Neural progenitor cell (in vitro differentiated cells): ENCODE data around the gene PRG3. TPM values are rescaled to one million over a fixed set of nuclear protein-coding genes. Genes with fewer than 3 reads are reported as not detected.

Experiments used
- DNase-seq: peaks from one replicate; pipeline ENCODE4 v3.0.0-alpha.2; 2016; ENCODE audit warnings: low spot score
- H2AFZ ChIP-seq: fragments of 200-600 bp; sonication (generic); replicated peaks from 2 replicates; pipeline ENCODE4 v1.6.1; 2016; ENCODE audit warnings: antibody characterized with exemption
- H3F3A ChIP-seq: fragments of 200-600 bp; sonication (generic); 2 replicates; pipeline ENCODE4 v1.6.1; 2016; ENCODE audit warnings: antibody characterized with exemption, low read depth
- H3K27ac ChIP-seq: fragments of 200-600 bp; sonication (generic); 2 replicates; pipeline ENCODE4 v1.5.1; 2016; ENCODE audit warnings: mild to moderate bottlenecking
- H3K27me3 ChIP-seq: fragments of 200-600 bp; sonication (generic); 2 replicates; pipeline ENCODE4 v1.6.1; 2016; ENCODE audit warnings: mild to moderate bottlenecking, moderate library complexity
- H3K36me3 ChIP-seq: fragments of 200-600 bp; sonication (generic); 2 replicates; pipeline ENCODE4 v1.5.1; 2016
- H3K4me1 ChIP-seq: fragments of 200-600 bp; sonication (generic); 2 replicates; pipeline ENCODE4 v1.6.1; 2016; ENCODE audit warnings: mixed run types
- H3K4me2 ChIP-seq: fragments of 200-600 bp; sonication (generic); 2 replicates; pipeline ENCODE4 v1.6.1; 2016
- H3K4me3 ChIP-seq: fragments of 200-600 bp; sonication (generic); 2 replicates; pipeline ENCODE4 v1.5.1; 2016
- H3K79me2 ChIP-seq: fragments of 200-600 bp; sonication (generic); 2 replicates; pipeline ENCODE4 v1.6.1; 2016; ENCODE audit warnings: low read depth
- H3K9ac ChIP-seq: fragments of 200-600 bp; sonication (generic); 2 replicates; pipeline ENCODE4 v1.6.1; 2016
- H3K9me3 ChIP-seq: fragments of 200-600 bp; sonication (generic); 2 replicates; pipeline ENCODE4 v1.5.1; 2016; ENCODE audit warnings: low read depth
- H4K20me1 ChIP-seq: fragments of 200-600 bp; sonication (generic); 2 replicates; pipeline ENCODE4 v1.6.1; 2016; ENCODE audit warnings: low read depth
- H3K27ac Mint-ChIP-seq: 3 replicates; pipeline ENCODE4 v1.8.0; 2021; ENCODE audit warnings: mixed read lengths
- H3K27me3 Mint-ChIP-seq: 2 replicates; pipeline ENCODE4 v1.8.0; 2022; ENCODE audit warnings: low read depth, mild to moderate bottlenecking, inconsistent platforms, moderate library complexity, mixed read lengths; ENCODE audit not compliant: insufficient read depth
- H3K36me3 Mint-ChIP-seq: 3 replicates; pipeline ENCODE4 v1.8.0; 2021; ENCODE audit warnings: mixed read lengths
- H3K4me1 Mint-ChIP-seq: 3 replicates; pipeline ENCODE4 v1.8.0; 2021; ENCODE audit warnings: mixed read lengths
- H3K4me3 Mint-ChIP-seq: 3 replicates; pipeline ENCODE4 v1.8.0; 2021; ENCODE audit warnings: mild to moderate bottlenecking, moderate library complexity, mixed read lengths
- H3K9me3 Mint-ChIP-seq: 3 replicates; pipeline ENCODE4 v1.8.0; 2020; ENCODE audit warnings: mixed read lengths
- EZH2 ChIP-seq: fragments of 200-600 bp; sonication (generic); IDR thresholded peaks from 2 replicates; pipeline ENCODE4 v1.6.1; 2017; ENCODE audit warnings: antibody characterized with exemption, mild to moderate bottlenecking, moderate library complexity
- EZH2phosphoT487 ChIP-seq: fragments of 200-600 bp; sonication (generic); IDR thresholded peaks from 2 replicates; pipeline ENCODE4 v1.6.1; 2017; ENCODE audit warnings: antibody characterized with exemption
- total RNA-seq: library from RNA; depleted of rRNA; stranded (reverse); fragments of >200 nt; gene quantifications from 2 replicates; pipeline ENCODE4 v1.2.3, GENCODE V29; 2015; ENCODE audit warnings: low replicate concordance
- TF ChIP-seq, protein P1 (sequence below): fragments of 200-600 bp; sonication (generic); IDR thresholded peaks from 2 replicates; pipeline ENCODE4 v1.5.1; 2017; ENCODE audit warnings: antibody characterized with exemption, mild to moderate bottlenecking

The PRG3 gene
- total RNA-seq, 1 donor from 2014 or later = not detected

DNA sequence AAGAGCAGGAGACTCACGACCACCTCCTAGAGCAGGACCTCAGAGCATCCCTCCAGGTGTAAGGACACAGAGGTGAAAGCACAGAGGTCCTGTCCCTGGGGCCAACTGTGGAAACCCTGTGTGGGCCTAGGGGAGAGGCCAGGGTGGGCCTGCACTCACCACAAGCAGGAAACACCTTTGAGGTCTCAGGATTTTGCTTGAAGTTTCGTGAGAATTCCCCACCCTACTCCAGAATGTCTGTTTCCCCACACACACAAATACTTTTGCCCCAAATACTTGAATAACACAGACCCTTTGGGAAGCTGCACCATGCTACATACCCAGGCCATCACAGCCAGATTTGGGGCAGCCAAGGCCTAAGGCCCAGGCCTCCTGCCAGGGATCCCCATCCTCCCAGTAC, 27.8 kb upstream of the PRG3 start:
- no peak overlapping the region for H3K27ac Mint-ChIP-seq
- no peak for DNase-seq
- no peaks in the 10 kb centered on the region for H3K4me1 Mint-ChIP-seq
- H3F3A ChIP-seq = no peaks in the 10 kb centered on the region
- no peak overlapping the region for H3K9ac ChIP-seq
- TF ChIP-seq EZH2 = no peak
- TF ChIP-seq EZH2phosphoT487 = no peak
- TF ChIP-seq, protein P1, sequence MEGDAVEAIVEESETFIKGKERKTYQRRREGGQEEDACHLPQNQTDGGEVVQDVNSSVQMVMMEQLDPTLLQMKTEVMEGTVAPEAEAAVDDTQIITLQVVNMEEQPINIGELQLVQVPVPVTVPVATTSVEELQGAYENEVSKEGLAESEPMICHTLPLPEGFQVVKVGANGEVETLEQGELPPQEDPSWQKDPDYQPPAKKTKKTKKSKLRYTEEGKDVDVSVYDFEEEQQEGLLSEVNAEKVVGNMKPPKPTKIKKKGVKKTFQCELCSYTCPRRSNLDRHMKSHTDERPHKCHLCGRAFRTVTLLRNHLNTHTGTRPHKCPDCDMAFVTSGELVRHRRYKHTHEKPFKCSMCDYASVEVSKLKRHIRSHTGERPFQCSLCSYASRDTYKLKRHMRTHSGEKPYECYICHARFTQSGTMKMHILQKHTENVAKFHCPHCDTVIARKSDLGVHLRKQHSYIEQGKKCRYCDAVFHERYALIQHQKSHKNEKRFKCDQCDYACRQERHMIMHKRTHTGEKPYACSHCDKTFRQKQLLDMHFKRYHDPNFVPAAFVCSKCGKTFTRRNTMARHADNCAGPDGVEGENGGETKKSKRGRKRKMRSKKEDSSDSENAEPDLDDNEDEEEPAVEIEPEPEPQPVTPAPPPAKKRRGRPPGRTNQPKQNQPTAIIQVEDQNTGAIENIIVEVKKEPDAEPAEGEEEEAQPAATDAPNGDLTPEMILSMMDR = no peak
- H3K4me3 ChIP-seq = no peak overlapping the region
- H3K27ac ChIP-seq = no peak overlapping the region
- no peak overlapping the region for H3K4me3 Mint-ChIP-seq
- H3K36me3 Mint-ChIP-seq = peaks cover 12% of the 10 kb centered on the region
- H3K79me2 ChIP-seq = no peaks in the 10 kb centered on the region
- H3K4me1 ChIP-seq = no peaks in the 10 kb centered on the region
- no peaks in the 10 kb centered on the region for H3K9me3 Mint-ChIP-seq
- H3K9me3 ChIP-seq = no peaks in the 10 kb centered on the region
- H4K20me1 ChIP-seq = no peaks in the 10 kb centered on the region
- no peak overlapping the region for H3K4me2 ChIP-seq
- H3K36me3 ChIP-seq = no peaks in the 10 kb centered on the region
- no peak overlapping the region for H2AFZ ChIP-seq
- no peaks in the 10 kb centered on the region for H3K27me3 ChIP-seq
- H3K27me3 Mint-ChIP-seq = peaks cover 7% of the 10 kb centered on the region

DNA sequence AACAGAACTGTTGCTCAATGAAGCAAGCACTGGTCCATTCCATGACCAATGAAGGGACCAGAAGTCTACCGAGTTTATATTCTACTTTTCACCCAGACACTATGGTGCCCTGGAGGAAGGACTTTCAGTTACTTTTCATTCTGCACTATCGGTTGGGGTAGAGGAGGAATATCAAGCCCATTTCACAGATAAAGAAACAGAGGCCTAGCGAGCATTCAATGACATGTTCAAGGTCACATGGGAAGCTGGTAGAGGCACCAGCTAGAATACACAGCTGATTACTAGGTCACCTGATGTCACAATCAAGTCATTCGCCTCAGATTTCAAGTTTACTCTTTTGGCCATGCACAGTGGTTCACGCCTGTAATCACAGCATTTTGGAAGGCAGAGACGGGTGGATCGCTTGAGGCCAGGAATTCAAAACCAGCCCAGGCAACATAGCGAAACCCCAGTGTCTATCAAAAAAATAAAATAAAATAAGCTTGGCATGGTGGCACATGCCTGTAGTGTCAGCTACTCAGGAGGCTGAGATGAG, 27.1 kb upstream of the PRG3 start:
- no peak for DNase-seq
- Mint-ChIP-seq H3K4me1 (no peaks in the 10 kb centered on the region), H3K36me3 (peaks cover 4% of the 10 kb centered on the region), H3K27ac (no peak overlapping the region), H3K4me3 (no peak overlapping the region), H3K9me3 (no peaks in the 10 kb centered on the region), H3K27me3 (peaks cover 5% of the 10 kb centered on the region)
- Histone ChIP-seq H3F3A (no peaks in the 10 kb centered on the region), H3K79me2 (no peaks in the 10 kb centered on the region), H2AFZ (no peak overlapping the region), H4K20me1 (no peaks in the 10 kb centered on the region), H3K4me1 (no peaks in the 10 kb centered on the region), H3K9ac (no peak overlapping the region), H3K27ac (no peak overlapping the region), H3K9me3 (no peaks in the 10 kb centered on the region), H3K36me3 (no peaks in the 10 kb centered on the region), H3K27me3 (no peaks in the 10 kb centered on the region), H3K4me2 (no peak overlapping the region), H3K4me3 (no peak overlapping the region)
- TF ChIP-seq, protein P1 = no peak
- TF ChIP-seq EZH2 = no peak
- TF ChIP-seq EZH2phosphoT487 = no peak

DNA sequence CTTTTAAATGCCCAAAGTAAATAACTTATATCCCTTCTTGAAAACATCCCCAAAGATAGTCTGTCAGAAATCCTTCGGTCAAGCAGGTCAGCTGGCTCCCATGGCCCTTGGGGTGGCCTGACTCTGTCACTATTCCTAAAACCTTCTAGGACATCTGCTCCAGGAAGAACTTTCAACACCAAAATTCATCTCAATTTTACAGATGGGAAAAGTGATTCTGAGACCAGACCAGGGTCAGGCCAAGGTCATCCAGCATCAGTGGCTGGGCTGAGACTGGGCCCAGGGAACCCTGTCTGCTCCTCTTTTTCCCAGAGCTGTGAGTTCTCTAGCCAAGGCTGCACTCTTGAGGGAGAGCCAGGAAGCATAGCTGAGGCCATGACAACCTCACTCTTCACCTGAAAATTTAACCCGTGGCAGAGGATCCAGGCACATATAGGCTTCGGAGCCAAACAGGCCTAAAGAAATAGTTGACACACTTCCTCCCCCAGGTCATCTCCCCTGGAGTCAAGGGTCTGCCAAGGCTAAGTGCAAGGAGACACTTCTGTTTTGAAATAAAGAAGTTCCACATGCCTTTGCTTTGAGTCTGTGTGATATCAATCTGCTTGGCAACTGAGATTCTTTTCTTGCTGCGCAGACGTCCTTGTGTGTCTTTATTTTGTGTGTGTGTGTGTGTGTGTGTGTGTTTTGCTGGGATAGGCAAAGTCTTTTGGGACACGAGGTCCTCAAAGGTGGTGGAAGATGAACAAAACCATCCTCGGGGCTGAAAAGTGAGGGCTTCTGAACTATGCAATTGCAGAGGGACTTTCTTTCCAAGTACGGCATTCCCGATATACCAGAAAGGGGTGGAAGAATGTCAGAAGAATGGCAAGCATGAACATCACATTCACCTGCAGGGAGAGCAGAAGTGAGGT, 26.3 kb upstream of the PRG3 start:
- no peaks in the 10 kb centered on the region for H3K4me1 Mint-ChIP-seq
- H3K4me3 Mint-ChIP-seq = no peak overlapping the region
- Histone ChIP-seq H2AFZ (no peak overlapping the region), H3K9ac (no peak overlapping the region), H3F3A (no peaks in the 10 kb centered on the region), H3K36me3 (no peaks in the 10 kb centered on the region), H3K4me2 (no peak overlapping the region), H4K20me1 (no peaks in the 10 kb centered on the region), H3K9me3 (no peaks in the 10 kb centered on the region), H3K4me3 (no peak overlapping the region), H3K27ac (no peak overlapping the region), H3K27me3 (no peaks in the 10 kb centered on the region), H3K4me1 (no peaks in the 10 kb centered on the region), H3K79me2 (no peaks in the 10 kb centered on the region)
- no peak overlapping the region for H3K27ac Mint-ChIP-seq
- peaks cover 5% of the 10 kb centered on the region for H3K27me3 Mint-ChIP-seq
- TF ChIP-seq, protein P1 = no peak
- TF ChIP-seq EZH2 (no peak), EZH2phosphoT487 (no peak)
- no peak for DNase-seq
- H3K9me3 Mint-ChIP-seq = no peaks in the 10 kb centered on the region
- peaks cover 3% of the 10 kb centered on the region for H3K36me3 Mint-ChIP-seq
